HepG2 (cell line): Measurements from ENCODE around the gene SLC27A3. TPM values are rescaled to one million over a fixed set of nuclear protein-coding genes. Genes with fewer than 3 reads are reported as not detected.

ENCODE experiments used
- FOXA1 ChIP-seq, 2 experiments: fragments of 450-650 bp in 1 of 2; sonication (generic) in 1 of 2; formaldehyde crosslinking in 1 of 2; IDR thresholded peaks; 2 replicates each; pipeline versions ENCODE4 v1.4.0 to v1.6.1; 2016 to 2020; ENCODE audit warnings: missing genetic modification reagents in 1 of 2
- FOXA3 ChIP-seq: IDR thresholded peaks from 2 replicates; pipeline ENCODE4 v1.6.1; 2016; ENCODE audit warnings: missing genetic modification reagents, missing compliant biosample characterization
- FOXP1 ChIP-seq, 2 experiments: fragments of 450-650 bp in 1 of 2; IDR thresholded peaks; 2 replicates each; pipeline ENCODE4 v1.6.1; 2017 to 2018; ENCODE audit warnings: antibody characterized with exemption in 1 of 2
- GZF1 ChIP-seq: sonication (generic); formaldehyde crosslinking; IDR thresholded peaks from 2 replicates; pipeline ENCODE4 v1.5.1; 2020; ENCODE audit warnings: mild to moderate bottlenecking, missing genetic modification reagents
- HIC2 ChIP-seq: sonication (generic); formaldehyde crosslinking; IDR thresholded peaks from 2 replicates; pipeline ENCODE4 v1.9.0; 2022; ENCODE audit warnings: low read depth, missing genetic modification reagents
- HNRNPL ChIP-seq: fragments of 200-400 bp; formaldehyde crosslinking; IDR thresholded peaks from 2 replicates; pipeline ENCODE4 v1.6.1; 2017; ENCODE audit warnings: mild to moderate bottlenecking, low read depth, low read length
- KDM6A ChIP-seq: IDR thresholded peaks from 2 replicates; pipeline ENCODE4 v1.6.1; 2016; ENCODE audit warnings: low read depth
- MAX ChIP-seq: IDR thresholded peaks from 2 replicates; pipeline ENCODE4 v1.6.1; 2012; ENCODE audit warnings: inconsistent platforms
- MTF2 ChIP-seq: sonication (generic); formaldehyde crosslinking; IDR thresholded peaks from 2 replicates; pipeline ENCODE4 v1.5.0; 2020; ENCODE audit warnings: missing genetic modification reagents, borderline replicate concordance
- MXD1 ChIP-seq: sonication (generic); formaldehyde crosslinking; IDR thresholded peaks from 2 replicates; pipeline ENCODE4 v1.4.0; 2020; ENCODE audit warnings: mild to moderate bottlenecking, missing genetic modification reagents
- MZF1 ChIP-seq: sonication (generic); formaldehyde crosslinking; IDR thresholded peaks from 2 replicates; pipeline ENCODE4 v1.8.1; 2023; ENCODE audit warnings: mild to moderate bottlenecking, missing genetic modification reagents, borderline replicate concordance
- NR2F6 ChIP-seq, 2 experiments: IDR thresholded peaks; 2 replicates each; pipeline ENCODE4 v1.6.1; 2016; ENCODE audit warnings: antibody characterized with exemption in 1 of 2, mild to moderate bottlenecking in 1 of 2
- PHB2 ChIP-seq: fragments of 450-650 bp; IDR thresholded peaks from 2 replicates; pipeline ENCODE4 v1.6.1; 2018; ENCODE audit not compliant: partially characterized antibody
- PHF8 ChIP-seq: sonication (generic); formaldehyde crosslinking; IDR thresholded peaks from 2 replicates; pipeline ENCODE4 v1.5.0; 2020; ENCODE audit warnings: missing genetic modification reagents
- SAP130 ChIP-seq: IDR thresholded peaks from 2 replicates; pipeline ENCODE4 v1.6.1; 2016; ENCODE audit warnings: low read depth
- SMARCE1 ChIP-seq: fragments of 450-650 bp; IDR thresholded peaks from 2 replicates; pipeline ENCODE4 v1.6.1; 2017; ENCODE audit warnings: borderline replicate concordance
- THAP11 ChIP-seq: IDR thresholded peaks from 2 replicates; pipeline ENCODE4 v1.6.1; 2016; ENCODE audit warnings: missing biosample characterization, missing genetic modification reagents
- ZBTB7B ChIP-seq: sonication (generic); formaldehyde crosslinking; IDR thresholded peaks from 2 replicates; pipeline ENCODE4 v1.4.0; 2020; ENCODE audit warnings: missing genetic modification reagents
- ZNF260 ChIP-seq: sonication (generic); formaldehyde crosslinking; IDR thresholded peaks from 2 replicates; pipeline ENCODE4 v1.4.0; 2020; ENCODE audit warnings: missing genetic modification reagents, low read depth, mild to moderate bottlenecking, borderline replicate concordance
- ZNF263 ChIP-seq: sonication (generic); formaldehyde crosslinking; IDR thresholded peaks from 2 replicates; pipeline ENCODE4 v1.4.0; 2020; ENCODE audit warnings: missing genetic modification reagents
- ZNF276 ChIP-seq: sonication (generic); formaldehyde crosslinking; IDR thresholded peaks from 2 replicates; pipeline ENCODE4 v1.4.0; 2020; ENCODE audit warnings: mild to moderate bottlenecking, low read depth, missing genetic modification reagents
- ZNF30 ChIP-seq: sonication (generic); formaldehyde crosslinking; IDR thresholded peaks from 2 replicates; pipeline ENCODE4 v1.5.0; 2020; ENCODE audit warnings: mild to moderate bottlenecking, missing genetic modification reagents
- ZNF503 ChIP-seq: sonication (generic); formaldehyde crosslinking; IDR thresholded peaks from 2 replicates; pipeline ENCODE4 v1.4.0; 2020; ENCODE audit warnings: missing genetic modification reagents
- ZNF563 ChIP-seq: sonication (generic); formaldehyde crosslinking; IDR thresholded peaks from 2 replicates; pipeline ENCODE4 v1.8.0; 2022; ENCODE audit warnings: mild to moderate bottlenecking, moderate library complexity, missing genetic modification reagents
- ZNF605 ChIP-seq: sonication (generic); formaldehyde crosslinking; IDR thresholded peaks from 2 replicates; pipeline ENCODE4 v1.8.0; 2022; ENCODE audit warnings: mild to moderate bottlenecking, missing genetic modification reagents
- ZNF746 ChIP-seq: sonication (generic); formaldehyde crosslinking; IDR thresholded peaks from 2 replicates; pipeline ENCODE4 v1.8.0; 2022; ENCODE audit warnings: mild to moderate bottlenecking, missing genetic modification reagents
- ZNF782 ChIP-seq: sonication (generic); formaldehyde crosslinking; IDR thresholded peaks from 2 replicates; pipeline ENCODE4 v1.4.0; 2020; ENCODE audit warnings: missing genetic modification reagents, mild to moderate bottlenecking, borderline replicate concordance
- polyA plus RNA-seq, 8 experiments: library from polyadenylated mRNA; depleted of rRNA in 3 of 8; stranded (reverse) in 7 of 8; unstranded in 1 of 8; fragments of >200 nt; fragmentation: Illumina TruSeq in 4 of 8; extraction: Trizol in 4 of 8; gene quantifications; 2 replicates each; pipeline versions ENCODE4 v1.2.1 to v1.2.3, GENCODE V29; 2011 to 2016; ENCODE audit warnings: low read depth in 4 of 8, missing spikeins in 1 of 8, mixed read lengths in 1 of 8; ENCODE audit not compliant: insufficient read depth in 1 of 8
- total RNA-seq, 5 experiments: library from RNA; depleted of rRNA; stranded (reverse); fragments of >200 nt; fragmentation: Illumina TruSeq; extraction: Trizol; gene quantifications; 2 replicates each; pipeline ENCODE4 v1.2.3, GENCODE V29; 2016; ENCODE audit warnings: low read depth in 1 of 5

SLC27A3 gene
- total and polyA plus RNA-seq, 2 of the 13 experiments (the other 11 are each of a cell fraction or from before 2014, with no cell fraction given) = 4.3 to 10.3 TPM

- TF ChIP-seq ZNF782 (CRISPR knock-in tag) (no peak; the same call in 1 of the 2 replicates), ZNF605 (CRISPR knock-in tag) (no peak), ZNF503 (CRISPR knock-in tag) (no peak), FOXP1 (IDR thresholded peaks at IDR 0.05) (no peak), FOXP1 (CRISPR knock-in tag; IDR thresholded peaks at IDR 0.05) (no peak), ZNF276 (CRISPR knock-in tag) (no peak), MTF2 (CRISPR knock-in tag) (no peak), FOXA3 (peak; percentile 26; the same call in 1 of the 2 replicates), HNRNPL (no peak), ZNF30 (CRISPR knock-in tag) (no peak), ZNF746 (no peak), ZNF563 (no peak), ZNF263 (CRISPR knock-in tag) (peak; percentile 38; the same call in 1 of the 2 replicates), MZF1 (no peak), THAP11 (CRISPR knock-in tag) (peak; percentile 53), MAX (no peak; the same call in 1 of the 2 replicates), PHF8 (CRISPR knock-in tag) (no peak), ZBTB7B (CRISPR knock-in tag) (no peak), FOXA1 (IDR thresholded peaks at IDR 0.05) (no peak), FOXA1 (CRISPR knock-in tag; IDR thresholded peaks at IDR 0.05) (0 out of 2 replicates have a peak, but pooled peaks have one; percentile 18), SMARCE1 (no peak), SAP130 (peak; percentile 62), PHB2 (no peak), NR2F6 (IDR thresholded peaks at IDR 0.05) (no peak), NR2F6 (CRISPR knock-in tag; IDR thresholded peaks at IDR 0.05) (peak; percentile 35; the same call in 1 of the 2 replicates), HIC2 (CRISPR knock-in tag) (no peak), KDM6A (CRISPR knock-in tag) (no peak), MXD1 (CRISPR knock-in tag) (no peak), GZF1 (CRISPR knock-in tag) (no peak), ZNF260 (CRISPR knock-in tag) (no peak)
Measured at GRCh38 chr1:153749408-153750005, 25.7 kb upstream of the SLC27A3 start (continued).
